GM15510 (cell line): ENCODE results near the gene DACH1.

ENCODE experiments used
- POLR2A ChIP-seq: IDR thresholded peaks from 3 replicates; pipeline ENCODE4 v1.6.1; 2011; ENCODE audit warnings: borderline replicate concordance; ENCODE audit not compliant: insufficient read length; ENCODE audit errors: extremely low read depth

The DACH1 gene

DNA sequence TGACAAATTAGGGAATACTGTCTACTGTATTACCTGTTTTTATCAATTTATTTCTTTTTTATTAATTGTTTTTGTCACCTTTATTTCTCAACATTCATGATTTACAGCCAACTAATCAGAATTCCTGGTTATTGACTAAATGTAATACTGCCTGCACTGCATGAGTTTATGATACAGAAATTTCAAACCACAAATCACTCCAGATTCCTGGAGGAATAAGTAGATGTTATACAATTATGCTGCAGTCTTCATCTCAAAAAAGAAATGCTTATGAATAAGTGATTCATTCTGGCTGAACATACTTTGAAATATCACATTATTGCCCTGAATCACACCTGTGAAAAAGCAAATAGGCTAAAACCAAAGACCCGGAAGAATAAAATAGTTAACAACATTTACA, 249.7 kb downstream of the DACH1 start:
- TF ChIP-seq POLR2A, result no peak

DNA sequence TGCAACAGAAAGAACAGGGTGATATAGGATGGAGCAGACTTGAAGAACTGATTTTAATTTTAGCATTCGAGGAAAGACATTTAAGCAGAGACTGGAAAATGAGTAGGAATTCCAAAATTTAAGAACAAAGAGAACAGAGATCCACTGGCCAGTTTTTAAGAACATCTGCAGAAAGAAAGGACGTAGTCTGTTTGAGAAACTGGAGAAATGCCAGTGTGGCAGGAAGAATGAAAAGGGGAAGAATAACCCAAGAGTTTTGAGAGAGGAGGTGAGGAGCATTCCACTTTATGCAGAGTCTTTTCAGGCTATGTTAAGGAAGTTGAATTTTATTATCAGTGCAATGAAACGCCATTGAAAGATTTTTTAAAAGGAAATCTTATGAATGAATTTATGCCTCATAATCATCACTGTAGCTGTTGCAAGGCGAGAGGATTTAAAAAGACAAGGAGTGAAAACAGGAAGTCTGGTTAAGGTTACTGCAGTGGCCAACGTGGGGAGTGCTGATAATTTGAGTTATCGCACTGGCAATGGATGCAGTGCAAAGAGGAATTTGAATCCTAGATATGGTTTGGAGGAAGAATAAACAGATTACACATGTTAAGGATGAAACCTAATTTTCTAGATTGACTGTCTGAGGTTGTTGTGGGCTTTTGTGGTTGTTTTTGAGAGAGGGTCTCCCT, 253.8 kb downstream of the DACH1 start:
- no peak for TF ChIP-seq POLR2A

DNA sequence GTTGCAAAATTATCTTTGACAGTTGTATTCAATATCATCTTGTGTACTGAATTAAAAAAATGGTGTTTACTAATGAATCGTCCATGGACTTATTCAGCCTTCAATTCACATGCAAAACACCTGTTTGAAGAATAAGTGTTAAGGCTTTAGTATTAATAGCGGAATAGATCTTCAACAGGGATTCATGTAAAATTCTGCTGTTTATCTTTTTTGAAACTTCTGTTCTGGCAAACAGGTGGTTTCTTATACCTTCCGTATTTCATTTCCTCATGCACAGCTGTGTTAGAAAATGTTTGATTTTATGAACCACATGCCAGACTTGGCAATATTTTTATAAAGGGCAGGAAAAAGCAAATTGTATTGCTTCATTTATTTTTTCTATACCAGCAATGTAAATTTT, 255.7 kb downstream of the DACH1 start:
- no peak for TF ChIP-seq POLR2A

DNA sequence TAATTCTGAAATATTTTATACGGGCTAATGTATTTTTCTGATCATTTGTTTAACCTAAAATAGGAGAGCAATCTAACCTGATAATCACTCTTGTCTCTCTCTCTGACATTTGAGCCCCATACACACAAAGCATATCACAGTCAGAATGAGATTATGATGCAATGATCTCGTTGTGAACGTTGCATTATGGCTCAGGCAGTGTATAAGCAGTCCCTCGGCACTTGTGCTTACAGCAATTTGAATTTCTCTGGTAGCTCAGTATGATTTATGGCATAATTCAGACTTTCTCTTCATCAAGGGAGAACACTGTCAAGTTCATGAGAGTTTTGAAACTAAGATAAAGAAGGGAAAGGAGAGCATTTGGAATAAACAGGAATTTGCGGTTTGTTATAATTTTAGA, 256.1 kb downstream of the DACH1 start:
- no peak for TF ChIP-seq POLR2A

GRCh38 chr13:71609271-71609670, 257.7 kb downstream of the DACH1 start:
- no peak for TF ChIP-seq POLR2A

DNA sequence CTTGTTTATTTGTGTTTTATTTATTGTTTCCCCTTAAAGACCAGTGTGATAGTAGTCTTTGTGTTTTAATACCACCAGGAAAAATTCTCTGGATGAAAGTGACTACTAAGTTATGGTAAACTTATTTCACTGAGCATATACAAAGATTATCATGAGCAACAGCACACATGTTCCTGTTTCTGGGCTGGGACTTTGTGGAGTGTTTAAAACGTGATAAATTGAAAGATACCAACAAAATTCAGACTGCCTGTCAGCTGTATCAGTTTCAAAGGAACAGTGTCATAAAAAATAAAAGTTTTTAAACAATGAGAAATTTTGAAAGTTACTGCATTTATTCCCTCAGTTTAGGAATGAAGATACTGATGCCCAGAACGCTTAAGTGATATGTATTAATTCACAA, 259.4 kb downstream of the DACH1 start:
- TF ChIP-seq POLR2A, result no peak

GRCh38 chr13:71606818-71607217, 260.2 kb downstream of the DACH1 start:
- no peak for TF ChIP-seq POLR2A

DNA sequence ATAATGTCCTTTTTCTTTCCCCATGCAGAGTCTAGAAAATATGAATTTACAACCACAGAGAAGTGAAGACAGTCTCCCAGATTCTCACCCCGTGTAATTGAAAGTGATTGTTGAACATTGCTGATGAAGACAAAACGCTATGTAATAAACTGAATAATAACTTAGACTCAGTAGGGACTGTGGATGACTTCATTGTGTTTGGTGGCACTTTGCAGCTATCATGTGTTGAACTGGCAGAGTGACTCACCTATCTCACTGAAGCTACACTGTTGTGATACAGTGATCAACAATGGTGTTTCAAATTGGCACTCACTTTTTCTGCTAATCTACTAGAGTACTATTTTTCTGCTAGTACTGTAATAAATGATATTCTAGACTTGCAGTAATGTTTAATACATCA, 261.3 kb downstream of the DACH1 start:
- TF ChIP-seq POLR2A, result no peak

DNA sequence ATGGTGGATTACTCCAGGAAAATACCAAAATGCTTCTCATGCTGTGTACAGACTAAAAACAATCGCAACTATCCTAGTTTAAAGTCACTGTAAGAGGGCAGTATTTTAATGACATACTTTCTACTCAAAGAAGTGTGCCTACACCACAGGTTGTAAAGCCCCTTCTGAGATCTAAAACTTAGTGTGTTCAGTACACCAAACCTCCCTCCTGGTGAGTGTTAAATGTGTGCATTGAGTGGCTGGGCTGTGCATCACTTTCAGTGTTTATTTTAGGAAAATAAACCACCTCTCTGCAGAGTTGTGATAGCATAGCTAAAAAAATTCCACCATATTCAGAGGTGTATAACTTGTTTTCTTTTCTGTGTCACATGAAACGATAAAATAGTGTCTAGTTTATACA, 263.7 kb downstream of the DACH1 start:
- TF ChIP-seq POLR2A, result no peak

DNA sequence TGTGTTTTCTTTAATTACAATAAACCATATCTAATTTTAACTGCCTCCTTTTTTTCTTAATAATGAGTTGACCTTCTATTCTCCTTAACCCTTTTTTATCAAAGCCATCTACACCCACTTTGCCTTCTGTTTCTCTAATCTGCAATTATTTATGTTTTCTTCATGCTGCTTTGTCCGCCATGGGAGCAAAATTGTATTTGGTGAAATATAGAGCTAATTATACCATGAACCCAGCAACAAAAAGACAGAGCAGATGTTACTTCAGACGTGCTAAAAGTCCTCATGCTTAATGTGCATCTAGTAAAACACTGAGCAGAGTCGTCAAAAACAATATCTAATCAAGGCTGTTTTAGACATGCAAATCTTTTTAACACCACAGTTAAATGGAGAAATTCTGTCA, 264.7 kb downstream of the DACH1 start:
- no peak for TF ChIP-seq POLR2A

DNA sequence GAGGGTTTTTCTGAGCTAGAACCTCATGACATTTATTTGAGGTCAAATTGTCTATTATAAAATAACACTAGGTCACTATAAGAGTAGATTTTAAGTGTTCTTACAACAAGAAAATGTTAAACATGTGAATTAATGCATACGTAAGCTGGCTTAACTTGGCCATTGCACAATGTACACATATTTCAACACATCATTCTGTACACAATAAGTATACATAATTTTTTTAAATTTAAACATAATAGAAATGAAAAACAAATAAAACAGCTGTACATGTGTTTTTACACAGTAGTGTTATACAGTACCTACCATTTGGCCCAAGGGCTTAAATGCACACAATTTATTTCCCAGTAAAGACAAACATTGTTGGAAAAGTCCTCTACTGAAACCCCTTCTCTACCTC, 269.9 kb downstream of the DACH1 start:
- no peak for TF ChIP-seq POLR2A

DNA sequence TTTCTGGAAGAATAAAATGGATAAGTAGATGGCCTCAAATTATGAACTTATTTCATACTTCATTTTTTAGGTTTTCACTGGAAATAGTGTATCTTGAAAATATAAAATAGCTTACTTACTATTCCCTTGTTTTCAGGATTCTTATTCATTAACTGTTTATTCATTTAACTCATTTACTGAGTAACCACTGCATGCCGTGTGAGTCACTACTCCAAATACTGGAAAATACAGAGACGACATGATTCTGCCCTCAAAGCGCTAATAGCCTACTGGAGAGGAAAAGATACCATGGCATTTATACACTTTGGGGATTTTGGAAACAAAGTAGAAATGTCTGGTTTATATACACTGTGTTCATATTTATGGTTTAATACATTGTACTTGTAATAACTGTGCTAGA, 270.9 kb downstream of the DACH1 start:
- TF ChIP-seq POLR2A, result no peak

- no peak for TF ChIP-seq POLR2A
These were observed 273.4 kb downstream of the DACH1 start for GRCh38 chr13:71593566-71593965.

- no peak for TF ChIP-seq POLR2A
These were observed 275.6 kb downstream of the DACH1 start for GRCh38 chr13:71591374-71591773.

- TF ChIP-seq POLR2A, result no peak
These were observed 276.3 kb downstream of the DACH1 start for GRCh38 chr13:71590654-71591148.

GRCh38 chr13:71589032-71589431, 278.0 kb downstream of the DACH1 start:
- no peak for TF ChIP-seq POLR2A

DNA sequence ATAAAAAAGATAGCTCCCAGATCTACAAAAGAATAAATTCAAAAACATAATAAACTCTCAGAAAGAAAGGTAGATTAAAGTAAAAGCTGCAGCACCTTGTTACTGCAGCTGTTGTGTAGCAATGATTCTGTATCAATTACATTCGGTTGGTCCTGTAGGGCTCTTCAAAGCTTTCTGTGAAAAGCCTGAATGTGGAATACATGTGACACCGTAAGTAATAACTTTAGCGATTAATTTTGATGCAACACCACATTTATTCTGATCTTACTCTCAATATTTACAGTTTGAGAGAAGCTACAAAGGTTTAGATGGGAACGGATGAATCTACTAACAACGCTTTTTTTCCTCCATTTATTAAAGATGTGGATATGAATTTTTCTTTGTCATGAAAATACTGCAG, 279.2 kb downstream of the DACH1 start:
- TF ChIP-seq POLR2A, result no peak
